OCI-LY3 (cell line): ENCODE measurements around the gene UBE3D.

ENCODE experiments used
- EZH2phosphoT487 ChIP-seq: fragments of 200-600 bp; shearing (Covaris generic); IDR thresholded peaks from 2 replicates; pipeline ENCODE4 v1.6.1; 2018; ENCODE audit warnings: antibody characterized with exemption, mixed run types, low read depth
- TF ChIP-seq, protein P1 (sequence below): fragments of 200-600, 300-600 bp; sonication (generic); IDR thresholded peaks from 2 replicates; pipeline ENCODE4 v1.5.1; 2014; ENCODE audit warnings: antibody characterized with exemption, low read length, low read depth

DNA sequence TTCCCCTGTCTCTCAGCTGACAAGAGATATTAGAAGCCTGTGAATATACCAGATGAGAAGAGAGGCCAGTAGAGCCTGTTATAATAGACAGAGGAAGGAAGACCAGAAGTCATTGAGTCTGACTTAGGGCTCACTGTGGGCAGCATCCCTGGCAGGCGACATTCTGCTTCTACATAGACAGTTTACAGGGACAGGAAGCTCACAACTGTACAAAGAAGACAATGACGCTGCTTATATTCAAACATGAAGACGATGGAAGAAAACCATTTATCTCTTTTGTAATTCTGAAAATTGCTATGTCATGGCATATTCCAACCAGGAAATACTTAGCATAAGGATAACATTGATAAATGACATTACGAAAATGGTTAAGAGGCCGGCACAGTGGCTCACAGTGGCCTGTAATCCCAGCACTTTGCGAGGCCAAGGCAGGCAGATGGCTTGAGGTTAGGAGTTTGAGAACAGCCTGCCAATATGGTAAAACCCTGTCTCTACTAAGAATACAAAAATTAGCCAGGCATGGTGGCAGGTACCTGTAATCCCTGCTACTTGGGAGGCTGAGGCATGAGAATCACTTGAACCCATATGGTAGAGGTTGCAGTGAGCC, 170.9 kb downstream of the UBE3D start:
- TF ChIP-seq, protein P1, sequence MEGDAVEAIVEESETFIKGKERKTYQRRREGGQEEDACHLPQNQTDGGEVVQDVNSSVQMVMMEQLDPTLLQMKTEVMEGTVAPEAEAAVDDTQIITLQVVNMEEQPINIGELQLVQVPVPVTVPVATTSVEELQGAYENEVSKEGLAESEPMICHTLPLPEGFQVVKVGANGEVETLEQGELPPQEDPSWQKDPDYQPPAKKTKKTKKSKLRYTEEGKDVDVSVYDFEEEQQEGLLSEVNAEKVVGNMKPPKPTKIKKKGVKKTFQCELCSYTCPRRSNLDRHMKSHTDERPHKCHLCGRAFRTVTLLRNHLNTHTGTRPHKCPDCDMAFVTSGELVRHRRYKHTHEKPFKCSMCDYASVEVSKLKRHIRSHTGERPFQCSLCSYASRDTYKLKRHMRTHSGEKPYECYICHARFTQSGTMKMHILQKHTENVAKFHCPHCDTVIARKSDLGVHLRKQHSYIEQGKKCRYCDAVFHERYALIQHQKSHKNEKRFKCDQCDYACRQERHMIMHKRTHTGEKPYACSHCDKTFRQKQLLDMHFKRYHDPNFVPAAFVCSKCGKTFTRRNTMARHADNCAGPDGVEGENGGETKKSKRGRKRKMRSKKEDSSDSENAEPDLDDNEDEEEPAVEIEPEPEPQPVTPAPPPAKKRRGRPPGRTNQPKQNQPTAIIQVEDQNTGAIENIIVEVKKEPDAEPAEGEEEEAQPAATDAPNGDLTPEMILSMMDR: no peak
- TF ChIP-seq EZH2phosphoT487: no peak
